H9 (cell line): ENCODE data around the gene SLC35A1. TPM values are rescaled to one million over a fixed set of nuclear protein-coding genes. Genes with fewer than 3 reads are reported as not detected.

Experiments
- DNase-seq: peaks from one replicate; pipeline ENCODE4 v3.0.0-alpha.2; 2017
- H2AFZ ChIP-seq: one replicate; pipeline ENCODE4 v1.6.1; 2013; ENCODE audit warnings: mild to moderate bottlenecking, low read length, control low read depth, moderate library complexity
- H2AK5ac ChIP-seq: 2 replicates; pipeline ENCODE4 v1.6.1; 2013; ENCODE audit warnings: low read length, control low read depth, mixed read lengths; ENCODE audit not compliant: insufficient read length
- H2BK120ac ChIP-seq: one replicate; pipeline ENCODE4 v1.6.1; 2013; ENCODE audit warnings: low read depth, mild to moderate bottlenecking, low read length, control low read depth, inconsistent platforms; ENCODE audit not compliant: poor library complexity, severe bottlenecking
- H2BK12ac ChIP-seq: 2 replicates; pipeline ENCODE4 v1.6.1; 2013; ENCODE audit warnings: low read length, control low read depth, mixed read lengths, low read depth; ENCODE audit not compliant: insufficient read length
- H2BK15ac ChIP-seq: 2 replicates; pipeline ENCODE4 v1.6.1; 2013; ENCODE audit warnings: low read depth, low read length, control low read depth
- H2BK20ac ChIP-seq: one replicate; pipeline ENCODE4 v1.6.1; 2013; ENCODE audit warnings: low read depth, mild to moderate bottlenecking, low read length, control low read depth, inconsistent platforms; ENCODE audit not compliant: poor library complexity, severe bottlenecking
- H2BK5ac ChIP-seq: 2 replicates; pipeline ENCODE4 v1.6.1; 2013; ENCODE audit warnings: low read length, control low read depth, mixed read lengths; ENCODE audit not compliant: insufficient read length
- H3K14ac ChIP-seq: 2 replicates; pipeline ENCODE4 v1.6.1; 2013; ENCODE audit warnings: low read length, control low read depth; ENCODE audit not compliant: insufficient read depth
- H3K18ac ChIP-seq: 2 replicates; pipeline ENCODE4 v1.6.1; 2013; ENCODE audit warnings: low read depth, mild to moderate bottlenecking, mixed read lengths, low read length, control low read depth; ENCODE audit not compliant: insufficient read length
- H3K23ac ChIP-seq: 2 replicates; pipeline ENCODE4 v1.6.1; 2013; ENCODE audit warnings: low read length, control low read depth, mixed read lengths, low read depth; ENCODE audit not compliant: insufficient read length
- H3K23me2 ChIP-seq: 2 replicates; pipeline ENCODE4 v1.6.1; 2013; ENCODE audit warnings: low read depth, mild to moderate bottlenecking, mixed read lengths, low read length, control low read depth; ENCODE audit not compliant: insufficient read length, poor library complexity, severe bottlenecking
- H3K27ac ChIP-seq: 2 replicates; pipeline ENCODE4 v1.5.1; 2013; ENCODE audit warnings: low read length, control low read depth, mixed read lengths, low read depth; ENCODE audit not compliant: insufficient read length
- H3K27me3 ChIP-seq: 2 replicates; pipeline ENCODE4 v1.6.1; 2013; ENCODE audit warnings: low read length, control low read depth, inconsistent platforms; ENCODE audit not compliant: insufficient read depth
- H3K4ac ChIP-seq: 2 replicates; pipeline ENCODE4 v1.6.1; 2013; ENCODE audit warnings: low read depth, mild to moderate bottlenecking, control low read depth, inconsistent platforms, low read length, moderate library complexity
- H3K4me1 ChIP-seq: 2 replicates; pipeline ENCODE4 v1.6.1; 2013; ENCODE audit warnings: low read length, control low read depth, inconsistent platforms; ENCODE audit not compliant: insufficient read depth
- H3K4me2 ChIP-seq: 2 replicates; pipeline ENCODE4 v1.6.1; 2013; ENCODE audit warnings: low read length, control low read depth, mixed read lengths; ENCODE audit not compliant: insufficient read length, insufficient read depth
- H3K56ac ChIP-seq: 2 replicates; pipeline ENCODE4 v1.6.1; 2013; ENCODE audit warnings: low read depth, mild to moderate bottlenecking, mixed read lengths, low read length, control low read depth; ENCODE audit not compliant: insufficient read length
- H3K79me1 ChIP-seq: 2 replicates; pipeline ENCODE4 v1.6.1; 2013; ENCODE audit warnings: low read depth, mild to moderate bottlenecking, moderate library complexity, low read length, control low read depth, inconsistent platforms; ENCODE audit not compliant: insufficient read depth, poor library complexity, severe bottlenecking
- H3K79me2 ChIP-seq: 2 replicates; pipeline ENCODE4 v1.6.1; 2013; ENCODE audit warnings: low read length, control low read depth, inconsistent platforms; ENCODE audit not compliant: insufficient read depth
- H3K9ac ChIP-seq: 2 replicates; pipeline ENCODE4 v1.6.1; 2013; ENCODE audit warnings: low read length, control low read depth, mixed read lengths; ENCODE audit not compliant: insufficient read length; ENCODE audit errors: extremely low read depth
- H3K9me3 ChIP-seq: one replicate; pipeline ENCODE4 v1.6.1; 2013; ENCODE audit warnings: low read depth, low read length, inconsistent platforms; ENCODE audit not compliant: control insufficient read depth
- H3T11ph ChIP-seq: one replicate; pipeline ENCODE4 v1.6.1; 2013; ENCODE audit warnings: mild to moderate bottlenecking, low read length, control low read depth, inconsistent platforms
- H4K20me1 ChIP-seq: one replicate; pipeline ENCODE4 v1.6.1; 2013; ENCODE audit not compliant: control insufficient read depth, insufficient read length, insufficient read depth
- H4K5ac ChIP-seq: 2 replicates; pipeline ENCODE4 v1.6.1; 2013; ENCODE audit warnings: low read depth, mild to moderate bottlenecking, mixed read lengths, low read length, control low read depth; ENCODE audit not compliant: insufficient read length
- H4K8ac ChIP-seq: replicated peaks from 2 replicates; pipeline ENCODE4 v1.6.1; 2013; ENCODE audit warnings: low read length, control low read depth, mixed read lengths, low read depth; ENCODE audit not compliant: insufficient read length
- H4K91ac ChIP-seq: 2 replicates; pipeline ENCODE4 v1.6.1; 2013; ENCODE audit warnings: low read depth, mild to moderate bottlenecking, moderate library complexity, mixed read lengths, low read length, control low read depth; ENCODE audit not compliant: insufficient read length
- H3K27ac Mint-ChIP-seq, 3 experiments: 2 replicates in 2 of 3; 3 replicates in 1 of 3; pipeline ENCODE4 v1.8.0; 2020 to 2021; ENCODE audit warnings: mixed read lengths in 3 of 3, mild to moderate bottlenecking in 1 of 3, moderate library complexity in 1 of 3
- H3K27me3 Mint-ChIP-seq: 2 replicates; pipeline ENCODE4 v1.8.0; 2021; ENCODE audit warnings: low read depth, mild to moderate bottlenecking, moderate library complexity, mixed read lengths
- H3K36me3 Mint-ChIP-seq, 3 experiments: 2 replicates in 2 of 3; 3 replicates in 1 of 3; pipeline ENCODE4 v1.8.0; 2020 to 2021; ENCODE audit warnings: low read depth in 3 of 3, mixed read lengths in 3 of 3; ENCODE audit not compliant: insufficient read depth in 1 of 3
- H3K4me1 Mint-ChIP-seq, 2 experiments: 2 replicates each; pipeline ENCODE4 v1.8.0; 2020; ENCODE audit warnings: mixed read lengths in 2 of 2
- H3K4me3 Mint-ChIP-seq, 2 experiments: 2 replicates in 1 of 2; 3 replicates in 1 of 2; pipeline ENCODE4 v1.8.0; 2020 to 2021; ENCODE audit warnings: mild to moderate bottlenecking in 2 of 2, mixed read lengths in 2 of 2, moderate library complexity in 1 of 2
- H3K9me3 Mint-ChIP-seq, 2 experiments: 2 replicates in 1 of 2; 3 replicates in 1 of 2; pipeline ENCODE4 v1.8.0; 2020; ENCODE audit warnings: mild to moderate bottlenecking in 2 of 2, mixed read lengths in 2 of 2, moderate library complexity in 1 of 2
- CTCF ChIP-seq: fragments of 200-600 bp; sonication (generic); conservative IDR thresholded peaks from 3 replicates; pipeline ENCODE4 v1.8.0; 2021; ENCODE audit warnings: antibody characterized with exemption, mild to moderate bottlenecking
- WGBS: extraction: QIAGEN DNeasy Blood & Tissue Kit; methylation state at CpG from one replicate; pipeline ENCODE4 v1.1.7; 2013; ENCODE audit warnings: missing lambda C conversion rate, low lambda C conversion rate, mixed read lengths; ENCODE audit not compliant: insufficient read length; ENCODE audit errors: extremely low coverage; 5-methylcytosine and 5-hydroxymethylcytosine counted together
- total RNA-seq: library from RNA; stranded (reverse); gene quantifications from 2 replicates; pipeline ENCODE4 v1.2.1, GENCODE V29; 2021

Gene SLC35A1
- total RNA-seq, 1 experiment from 2014 or later, result 6.1 TPM

GRCh38 chr6:87482366-87482765 is 9.6 kb downstream of the SLC35A1 start:
- H4K91ac ChIP-seq, result no peak overlapping the region
- H4K20me1 ChIP-seq, result no peaks in the 10 kb centered on the region
- no peak overlapping the region for H3K9ac ChIP-seq
- H3K4me2 ChIP-seq, result no peak overlapping the region
- no peak overlapping the region for H3K18ac ChIP-seq
- Mint-ChIP-seq H3K27me3 (no peaks in the 10 kb centered on the region), H3K36me3 (peaks cover 9 to 11% (median 9%) of the 10 kb centered on the region in 3 experiments), H3K4me1 (peaks cover 9 to 15% of the 10 kb centered on the region in 2 experiments), H3K4me3 (no peak overlapping the region), H3K9me3 (peaks cover 9 to 10% of the 10 kb centered on the region in 2 experiments; a peak in 4 of 5 replicates), H3K27ac (no peak overlapping the region; a peak in 1 of 7 replicates)
- H3K56ac ChIP-seq, result no peak overlapping the region
- no peak overlapping the region for H3T11ph ChIP-seq
- H2BK120ac ChIP-seq, result no peak overlapping the region
- H2BK15ac ChIP-seq, result no peak overlapping the region
- no peak overlapping the region for H2AK5ac ChIP-seq
- no peak overlapping the region for H2AFZ ChIP-seq
- no peak overlapping the region for H3K27ac ChIP-seq
- H3K4me1 ChIP-seq, result no peaks in the 10 kb centered on the region; the same call in 1 of the 2 replicates
- no peak overlapping the region for H3K23ac ChIP-seq
- H2BK12ac ChIP-seq, result no peak overlapping the region
- no peaks in the 10 kb centered on the region for H3K79me1 ChIP-seq
- DNase-seq, result no peak
- H3K23me2 ChIP-seq, result no peaks in the 10 kb centered on the region
- no peaks in the 10 kb centered on the region for H3K9me3 ChIP-seq
- H2BK20ac ChIP-seq, result no peak overlapping the region
- H3K79me2 ChIP-seq, result no peaks in the 10 kb centered on the region
- no peak overlapping the region for H4K8ac ChIP-seq
- no peak overlapping the region for H3K4ac ChIP-seq
- no peaks in the 10 kb centered on the region for H3K27me3 ChIP-seq
- no peak for TF ChIP-seq CTCF
- H3K14ac ChIP-seq, result no peak overlapping the region
- no peak overlapping the region for H2BK5ac ChIP-seq
- no CpG with 5 or more reads among the region's 4 CpGs for WGBS
- no peak overlapping the region for H4K5ac ChIP-seq
